A172 (cell line): ENCODE measurements around the gene PRPS1L1. TPM values are rescaled to one million over a fixed set of nuclear protein-coding genes. Genes with fewer than 3 reads are reported as not detected.

Source experiments
- total RNA-seq: library from RNA; depleted of rRNA; stranded (reverse); fragments of >200 nt; shearing (Covaris generic); gene quantifications from 2 replicates; pipeline ENCODE4 v1.2.3, GENCODE V29; 2014; rRNA removed

Gene PRPS1L1
- total RNA-seq, 1 experiment from 2014 or later = not detected

Other genes starting within 250 kb of the PRPS1L1 start
- gene SNX13, start 87.4 kb downstream of the PRPS1L1 start, total RNA-seq = 39.3 and 50.4 TPM in 2 replicates